ENCODE measurements around the gene CLSTN1. TPM values are rescaled to one million over a fixed set of nuclear protein-coding genes. Genes with fewer than 3 reads are reported as not detected.
"Not testable (repeated sequence)": the region's sequence is repeated elsewhere in the genome, so short reads cannot be mapped to it uniquely, and the experiment has no call there.

Gene CLSTN1
- total RNA-seq, 1 donor from 2014 or later, result 136 TPM

- Mint-ChIP-seq H3K4me1 (ENCODE audit: unreplicated experiment) (peaks cover 52% of the 10 kb centered on the region), H3K27ac (peak overlapping the region; percentile 51), H3K4me3 (no peak overlapping the region), H3K27me3 (no peaks in the 10 kb centered on the region), H3K36me3 (no peaks in the 10 kb centered on the region), H3K9me3 (no peaks in the 10 kb centered on the region)
- no peak for DNase-seq (ENCODE audit: extremely low spot score, unreplicated experiment)
- no peak for TF ChIP-seq CTCF (conservative IDR thresholded peaks at IDR 0.05)
Measured at GRCh38 chr1:9805006-9805508, 18.7 kb downstream of the CLSTN1 start.

- H3K27me3 Mint-ChIP-seq; H3K4me3 Mint-ChIP-seq; H3K27ac Mint-ChIP-seq; H3K36me3 Mint-ChIP-seq; H3K9me3 Mint-ChIP-seq; DNase-seq (ENCODE audit: extremely low spot score, unreplicated experiment): not testable (repeated sequence)
- H3K4me1 Mint-ChIP-seq (ENCODE audit: unreplicated experiment), result peaks cover 45% of the 10 kb centered on the region
Measured at GRCh38 chr1:9803003-9803918, 20.5 kb downstream of the CLSTN1 start.

- no peak overlapping the region for H3K4me3 Mint-ChIP-seq
- no peaks in the 10 kb centered on the region for H3K36me3 Mint-ChIP-seq
- H3K4me1 Mint-ChIP-seq (ENCODE audit: unreplicated experiment), result peaks cover 40% of the 10 kb centered on the region
- H3K9me3 Mint-ChIP-seq, result no peaks in the 10 kb centered on the region
- no peak overlapping the region for H3K27ac Mint-ChIP-seq
- DNase-seq (ENCODE audit: extremely low spot score, unreplicated experiment), result no peak
- H3K27me3 Mint-ChIP-seq, result no peaks in the 10 kb centered on the region
- TF ChIP-seq CTCF (conservative IDR thresholded peaks at IDR 0.05), result no peak
Measured at GRCh38 chr1:9801909-9802308, 21.9 kb downstream of the CLSTN1 start.

DNA sequence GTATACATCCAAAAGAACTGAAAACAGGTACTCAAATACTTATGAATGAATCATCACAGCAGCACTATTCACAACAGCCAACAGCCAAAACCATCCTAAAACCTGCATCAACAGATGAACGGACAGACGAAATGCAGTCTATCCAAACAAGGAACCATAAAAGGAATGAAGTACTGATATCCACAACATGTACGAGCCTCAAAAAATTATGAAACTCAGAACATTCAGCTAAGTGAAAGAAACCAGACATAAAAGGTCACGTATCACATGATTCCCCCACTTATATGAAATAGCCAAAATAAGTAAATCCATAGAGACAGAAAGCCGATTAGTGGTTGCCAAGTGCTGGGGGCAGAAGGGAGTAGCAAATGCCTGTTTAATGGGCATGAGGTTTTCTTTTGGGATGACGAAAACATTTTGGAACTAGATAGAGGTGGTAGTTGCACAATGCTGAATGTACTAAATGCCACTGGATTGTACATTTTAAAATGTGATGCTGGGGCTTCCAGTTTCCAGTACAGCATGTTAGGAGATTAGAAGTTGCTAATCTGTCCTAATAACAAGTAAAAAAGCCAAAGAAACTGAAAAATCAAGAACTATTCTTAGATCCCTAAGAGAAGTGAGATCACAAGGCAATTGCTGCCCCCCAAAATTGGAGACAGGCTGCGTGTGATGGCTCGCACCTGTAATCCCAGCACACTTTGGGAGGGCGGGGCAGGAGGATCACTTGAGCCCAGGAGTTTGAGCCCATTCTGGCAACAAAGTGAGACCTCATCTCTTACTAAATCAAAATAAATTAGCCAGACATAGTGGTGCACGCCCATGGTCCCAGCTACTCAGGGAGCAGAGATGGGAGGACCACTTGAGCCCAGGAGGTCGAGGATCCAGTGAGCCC, 25.3 kb downstream of the CLSTN1 start:
- H3K4me1 Mint-ChIP-seq (ENCODE audit: unreplicated experiment), result peaks cover 45% of the 10 kb centered on the region
- H3K36me3 Mint-ChIP-seq, result no peaks in the 10 kb centered on the region
- H3K4me3 Mint-ChIP-seq, result no peak overlapping the region
- no peaks in the 10 kb centered on the region for H3K27me3 Mint-ChIP-seq
- no peak for TF ChIP-seq CTCF (conservative IDR thresholded peaks at IDR 0.05)
- DNase-seq (ENCODE audit: extremely low spot score, unreplicated experiment), result no peak
- no peaks in the 10 kb centered on the region for H3K9me3 Mint-ChIP-seq
- no peak overlapping the region for H3K27ac Mint-ChIP-seq

- no peak for TF ChIP-seq CTCF (conservative IDR thresholded peaks at IDR 0.05)
- no peak overlapping the region for H3K27ac Mint-ChIP-seq
- H3K9me3 Mint-ChIP-seq, result no peaks in the 10 kb centered on the region
- no peaks in the 10 kb centered on the region for H3K36me3 Mint-ChIP-seq
- peak overlapping the region; percentile 3 for H3K4me3 Mint-ChIP-seq
- no peak for DNase-seq (ENCODE audit: extremely low spot score, unreplicated experiment)
- no peaks in the 10 kb centered on the region for H3K27me3 Mint-ChIP-seq
- H3K4me1 Mint-ChIP-seq (ENCODE audit: unreplicated experiment), result peaks cover 49% of the 10 kb centered on the region
Measured at GRCh38 chr1:9797049-9797448, 26.7 kb downstream of the CLSTN1 start.
